NCI-H82 (cell line): Measurements from ENCODE around the gene TRIM77.
A peak's percentile ranks its signal among the peaks of the same experiment; 100 is the strongest.
"Not testable (repeated sequence)": the region's sequence is repeated elsewhere in the genome, so short reads cannot be mapped to it uniquely, and the experiment has no call there.

Experiments used
- DNase-seq: peaks from one replicate; lab custom pipeline; 2025; lab: John Stamatoyannopoulos, UW

TRIM77 gene

GRCh38 chr11:89709999-89710398 is at the start of gene TRIM77:
TSS of gene TRIM77 (plus strand) at chr11:89710299. CDS start at chr11:89710299, 0 bp downstream.
- DNase-seq: not testable (repeated sequence)

- DNase-seq: no peak
Observed at GRCh38 chr11:89667001-89667400, 43.1 kb upstream of the TRIM77 start.

GRCh38 chr11:89668158-89668557 is 41.9 kb upstream of the TRIM77 start:
- not testable (repeated sequence) for DNase-seq

- DNase-seq: not testable (repeated sequence)
Observed at GRCh38 chr11:89669586-89669985, 40.5 kb upstream of the TRIM77 start.

DNA sequence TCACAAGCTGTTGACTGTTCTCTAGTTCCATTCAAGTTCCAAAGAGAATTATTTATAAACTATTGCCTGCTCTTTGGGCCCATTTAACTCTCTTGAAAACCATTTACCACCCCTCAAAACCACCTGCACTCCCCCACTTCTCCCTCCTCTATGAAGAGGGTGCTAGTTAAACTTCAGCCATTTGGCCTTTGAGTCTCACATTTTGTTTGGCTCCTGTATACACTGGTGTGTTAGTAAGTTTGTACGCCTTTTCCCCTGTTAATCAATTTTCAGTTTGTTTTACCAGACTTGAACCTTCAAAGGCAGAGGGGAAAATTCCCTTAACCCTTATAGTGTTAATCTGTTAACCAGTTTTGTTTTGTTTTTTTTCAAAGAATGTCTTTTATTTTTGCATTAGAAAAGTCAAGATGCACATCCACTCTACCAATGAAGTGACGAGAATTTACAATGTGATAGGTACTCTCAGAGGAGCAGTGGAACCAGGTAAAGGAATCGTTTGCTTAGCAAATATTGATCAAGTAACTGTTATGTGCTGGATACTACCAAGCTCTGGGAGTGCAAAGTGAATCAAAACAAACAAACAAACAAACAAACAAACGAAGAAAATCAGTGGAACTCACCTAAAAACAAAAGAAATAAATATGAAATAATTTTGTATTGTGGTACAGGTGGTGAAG is 40.0 kb upstream of the TRIM77 start:
- DNase-seq: not testable (repeated sequence)

DNA sequence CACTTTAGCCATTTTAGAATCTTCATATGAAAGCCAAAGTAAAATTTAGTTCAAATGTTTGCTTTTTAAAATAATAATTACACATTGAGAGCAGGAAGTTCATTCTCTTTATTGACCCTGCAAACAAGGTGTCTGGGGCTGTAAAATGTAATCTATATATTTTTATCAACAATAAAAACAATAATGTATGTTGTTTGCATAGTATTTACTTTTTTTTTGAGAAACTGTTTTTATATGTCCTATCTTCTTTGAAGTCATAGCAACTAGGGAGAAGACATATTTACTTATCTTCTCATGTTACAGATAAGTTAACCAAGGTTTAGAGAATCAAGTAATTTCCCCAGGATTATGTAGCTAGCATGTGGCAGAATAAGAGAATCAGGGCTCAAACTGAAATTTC is 37.6 kb upstream of the TRIM77 start:
- DNase-seq: not testable (repeated sequence)

GRCh38 chr11:89673380-89673779 is 36.7 kb upstream of the TRIM77 start:
- not testable (repeated sequence) for DNase-seq

DNA sequence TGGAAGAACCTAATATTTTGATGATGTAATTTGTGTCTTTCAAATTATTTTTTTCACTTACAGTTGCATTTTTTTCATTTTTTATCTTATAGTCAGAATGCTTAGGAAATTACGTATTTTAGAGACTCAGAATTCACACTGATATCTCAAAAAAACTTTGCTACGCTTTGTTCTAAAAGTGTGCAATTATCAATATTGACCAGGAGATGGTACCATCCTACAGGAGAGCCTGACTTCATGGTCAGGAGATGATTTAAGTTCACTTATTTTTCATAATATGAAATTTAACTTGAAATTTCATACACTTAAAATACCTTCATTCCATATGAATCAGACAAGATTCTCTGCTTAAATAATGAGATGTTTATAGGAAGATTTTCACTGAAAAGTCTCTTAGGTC is 34.7 kb upstream of the TRIM77 start:
- DNase-seq: peak; percentile 6

DNA sequence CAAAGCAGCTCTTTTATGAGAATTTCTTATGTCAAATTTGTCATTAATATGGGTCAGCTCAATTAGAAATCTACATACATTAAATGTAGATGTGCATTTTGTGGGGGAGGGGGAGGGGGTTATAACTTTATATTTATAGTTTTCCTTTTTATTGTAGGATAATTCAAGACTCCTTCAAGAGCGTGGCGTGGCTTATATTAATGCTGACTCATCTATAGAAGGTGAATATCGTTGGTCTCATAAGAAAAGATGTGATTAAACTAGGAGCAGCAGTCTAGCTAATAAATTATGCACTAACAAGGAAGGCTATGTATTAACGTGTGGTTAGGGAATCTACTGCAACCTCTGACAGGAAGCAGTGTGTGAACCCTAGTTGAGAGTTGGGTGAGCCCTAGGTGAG is 34.2 kb upstream of the TRIM77 start:
- not testable (repeated sequence) for DNase-seq

DNA sequence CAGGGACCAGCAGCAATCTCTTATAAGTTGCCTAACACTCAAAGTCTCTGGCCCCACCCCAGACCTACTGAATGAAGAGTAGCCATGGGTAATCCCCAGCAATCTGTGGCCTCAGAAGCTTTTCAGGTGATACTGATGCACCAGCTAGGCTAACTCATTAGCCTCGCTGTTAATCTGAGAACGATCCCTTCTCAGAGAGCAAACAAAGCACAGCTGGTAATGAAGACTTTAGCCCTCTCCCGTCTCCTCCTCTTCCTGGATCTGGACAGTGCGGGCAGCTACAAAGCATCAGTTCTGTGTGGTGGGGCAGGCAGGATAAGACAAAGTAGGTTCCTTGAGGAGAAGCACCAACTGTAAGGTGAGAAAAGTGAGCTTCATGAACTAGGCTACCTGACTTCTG is 3.0 kb upstream of the TRIM77 start:
- peak; percentile 84 for DNase-seq

- peak; percentile 36 for DNase-seq
Observed at GRCh38 chr11:89724866-89725498, 14.9 kb downstream of the TRIM77 start.

GRCh38 chr11:89730215-89730614 is 20.1 kb downstream of the TRIM77 start:
- not testable (repeated sequence) for DNase-seq

- DNase-seq: no peak
Observed at GRCh38 chr11:89736566-89736965, 26.5 kb downstream of the TRIM77 start.

GRCh38 chr11:89737116-89737515 is 27.0 kb downstream of the TRIM77 start:
- no peak for DNase-seq

DNA sequence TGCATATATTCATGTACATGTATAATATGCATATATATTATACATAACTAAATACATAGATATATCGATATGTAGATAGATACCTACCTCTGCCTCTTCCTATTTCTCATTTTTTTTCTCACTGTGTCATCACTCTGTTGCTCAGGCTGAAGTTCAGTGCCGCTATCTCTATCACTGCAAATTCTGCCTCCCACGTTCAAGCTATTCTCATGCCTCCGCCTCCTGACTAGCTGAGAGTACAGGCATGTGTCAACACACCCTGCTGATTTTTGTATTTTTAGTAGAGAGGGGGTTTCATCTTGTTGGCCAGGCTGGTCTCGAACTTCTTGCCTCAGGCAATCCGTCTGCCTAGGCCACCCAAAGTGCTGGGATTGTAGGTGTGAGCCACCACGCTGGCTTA is 31.3 kb downstream of the TRIM77 start:
- not testable (repeated sequence) for DNase-seq

DNA sequence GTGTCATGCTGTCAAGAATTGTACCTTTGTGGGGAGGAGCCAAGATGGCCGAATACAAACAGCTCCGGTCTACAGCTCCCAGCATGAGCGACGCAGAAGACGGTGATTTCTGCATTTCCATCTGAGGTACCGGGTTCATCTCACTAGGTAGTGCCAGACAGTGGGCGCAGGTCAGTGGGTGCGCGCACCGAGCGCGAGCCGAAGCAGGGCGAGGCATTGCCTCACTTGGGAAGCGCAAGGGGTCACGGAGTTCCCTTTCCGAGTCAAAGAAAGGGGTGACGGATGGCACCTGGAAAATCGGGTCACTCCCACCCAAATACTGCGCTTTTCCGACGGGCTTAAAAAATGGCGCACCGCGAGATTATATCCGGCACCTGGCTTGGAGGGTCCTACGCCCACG is 34.1 kb downstream of the TRIM77 start:
- DNase-seq: not testable (repeated sequence)

DNA sequence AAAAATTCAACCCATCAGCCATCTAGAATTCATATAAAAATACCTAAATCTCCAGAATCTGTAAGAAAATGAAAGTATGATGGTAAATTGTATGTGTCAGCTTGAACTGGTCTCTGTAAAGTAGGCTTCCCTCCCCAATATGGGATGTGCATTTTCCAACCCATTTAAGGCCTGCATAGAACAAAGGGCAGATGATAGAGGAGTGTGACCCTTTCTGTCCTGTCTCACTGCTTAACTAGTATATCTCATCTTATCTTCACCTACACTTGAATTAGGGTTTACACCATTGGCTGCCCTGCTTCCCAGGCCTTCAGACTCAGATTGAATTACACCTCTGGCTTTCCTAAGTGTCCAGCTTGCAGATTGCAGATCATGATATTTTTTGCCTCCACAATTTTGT is 40.7 kb downstream of the TRIM77 start:
- not testable (repeated sequence) for DNase-seq
